ENCODE results near the gene SLC11A2. TPM values are rescaled to one million over a fixed set of nuclear protein-coding genes. Genes with fewer than 3 reads are reported as not detected.

The SLC11A2 gene
- total and polyA plus RNA-seq, 7 donors, result 15.7 to 55.3 (median 26.1) TPM

DNA sequence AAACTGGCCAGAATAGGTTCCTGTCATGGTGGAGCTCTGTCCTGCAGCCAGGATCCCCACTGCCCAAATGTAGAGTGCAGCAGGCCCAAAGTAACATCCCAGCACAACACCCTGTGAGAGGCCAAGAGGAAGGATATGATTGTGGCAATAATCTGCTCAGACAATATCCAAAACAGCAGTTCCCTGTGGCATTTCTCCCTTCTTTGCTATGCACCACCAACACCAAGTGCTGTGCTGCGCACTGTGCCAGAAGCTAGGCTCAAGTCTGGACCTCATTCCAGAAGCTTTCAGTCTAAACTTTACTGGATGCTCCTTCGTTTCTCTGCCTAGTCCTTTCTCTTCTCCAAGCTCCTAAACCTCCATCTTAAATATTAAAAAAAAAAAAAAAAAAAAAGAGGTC lies 33.4 kb downstream of the SLC11A2 start:
- Histone ChIP-seq H3K4me1 (no peaks in the 10 kb centered on the region), H3K27me3 (ENCODE audit: insufficient read depth in 3 of 3, low read length in 2 of 3) (no peaks in the 10 kb centered on the region), H3K27ac (no peak overlapping the region), H3K4me3 (no peak overlapping the region), H3K36me3 (ENCODE audit: insufficient read depth in 1 of 2, low read depth in 1 of 2) (peaks cover 6 to 100% of the 10 kb centered on the region in 2 donors), H3K9me3 (no peaks in the 10 kb centered on the region)
- TF ChIP-seq, protein P1, sequence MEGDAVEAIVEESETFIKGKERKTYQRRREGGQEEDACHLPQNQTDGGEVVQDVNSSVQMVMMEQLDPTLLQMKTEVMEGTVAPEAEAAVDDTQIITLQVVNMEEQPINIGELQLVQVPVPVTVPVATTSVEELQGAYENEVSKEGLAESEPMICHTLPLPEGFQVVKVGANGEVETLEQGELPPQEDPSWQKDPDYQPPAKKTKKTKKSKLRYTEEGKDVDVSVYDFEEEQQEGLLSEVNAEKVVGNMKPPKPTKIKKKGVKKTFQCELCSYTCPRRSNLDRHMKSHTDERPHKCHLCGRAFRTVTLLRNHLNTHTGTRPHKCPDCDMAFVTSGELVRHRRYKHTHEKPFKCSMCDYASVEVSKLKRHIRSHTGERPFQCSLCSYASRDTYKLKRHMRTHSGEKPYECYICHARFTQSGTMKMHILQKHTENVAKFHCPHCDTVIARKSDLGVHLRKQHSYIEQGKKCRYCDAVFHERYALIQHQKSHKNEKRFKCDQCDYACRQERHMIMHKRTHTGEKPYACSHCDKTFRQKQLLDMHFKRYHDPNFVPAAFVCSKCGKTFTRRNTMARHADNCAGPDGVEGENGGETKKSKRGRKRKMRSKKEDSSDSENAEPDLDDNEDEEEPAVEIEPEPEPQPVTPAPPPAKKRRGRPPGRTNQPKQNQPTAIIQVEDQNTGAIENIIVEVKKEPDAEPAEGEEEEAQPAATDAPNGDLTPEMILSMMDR (IDR thresholded peaks at IDR 0.05), result no peak
- intact Hi-C loops (cut with DNase I), result no loop called here
- WGBS, 3 donors, result 5 to 62% (median 27%) methylated on average over 2 of the region's 2 CpGs
- peak in 1 of 4 donors; percentile 34 for ATAC-seq
- no peak for DNase-seq

DNA sequence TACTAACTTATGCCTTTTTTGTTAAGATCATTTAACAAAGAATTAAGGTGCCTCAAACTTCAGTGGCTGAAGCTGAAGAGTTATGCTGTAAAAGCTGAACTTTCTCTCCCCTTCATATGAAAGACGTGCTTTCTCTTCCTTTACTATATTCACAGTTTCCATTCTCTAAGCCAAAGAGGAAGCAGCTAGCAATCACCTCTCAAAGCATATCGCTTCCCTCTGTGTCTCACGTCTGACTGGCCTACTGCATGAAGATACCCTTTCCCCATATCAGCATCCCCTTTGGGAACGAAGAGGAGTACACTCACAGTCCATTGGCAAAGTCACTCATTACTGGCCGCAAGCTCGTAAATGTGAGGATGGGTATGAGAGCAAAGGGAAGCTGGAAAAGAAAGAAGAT lies 34.9 kb downstream of the SLC11A2 start:
- Histone ChIP-seq H3K4me3 (no peak overlapping the region), H3K27ac (peak overlapping the region; percentile 20), H3K4me1 (peaks cover 5% of the 10 kb centered on the region), H3K27me3 (ENCODE audit: insufficient read depth in 3 of 3, low read length in 2 of 3) (no peaks in the 10 kb centered on the region), H3K9me3 (no peaks in the 10 kb centered on the region), H3K36me3 (ENCODE audit: insufficient read depth in 1 of 2, low read depth in 1 of 2) (peaks cover 6 to 92% of the 10 kb centered on the region in 2 donors)
- intact Hi-C loops (cut with DNase I), result no loop called here
- WGBS, 3 donors, result 67 to 83% (median 80%) methylated on average over 6 of the region's 6 CpGs
- no peak for ATAC-seq
- TF ChIP-seq, protein P1 (IDR thresholded peaks at IDR 0.05), result no peak
- DNase-seq, result no peak

DNA sequence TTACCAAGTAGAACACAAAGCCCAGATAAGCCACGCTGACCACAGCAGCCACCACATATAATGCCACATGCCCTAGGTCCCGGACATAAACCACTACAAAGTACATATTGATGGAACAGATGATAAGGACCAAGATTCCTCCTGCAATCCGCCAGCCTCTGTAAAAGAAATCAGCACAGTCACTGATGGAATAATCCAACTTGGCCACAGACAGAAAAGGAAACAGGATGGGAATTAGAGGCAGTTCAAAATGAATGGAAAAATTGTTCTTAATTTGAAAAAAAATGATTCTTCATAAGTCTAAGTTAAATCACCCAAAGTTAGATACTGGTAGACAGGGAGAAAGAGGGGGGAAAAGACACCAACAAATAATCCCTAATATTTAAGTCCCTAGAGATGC lies 35.4 kb downstream of the SLC11A2 start:
- 81 to 96% (median 83%) methylated on average over 3 of the region's 3 CpGs for WGBS, 3 donors
- no peak for ATAC-seq
- Histone ChIP-seq H3K36me3 (ENCODE audit: insufficient read depth in 1 of 2, low read depth in 1 of 2) (peaks cover 6 to 87% of the 10 kb centered on the region in 2 donors), H3K27me3 (ENCODE audit: insufficient read depth in 3 of 3, low read length in 2 of 3) (no peaks in the 10 kb centered on the region), H3K27ac (peak overlapping the region; percentile 20), H3K4me3 (no peak overlapping the region), H3K9me3 (no peaks in the 10 kb centered on the region), H3K4me1 (peaks cover 10% of the 10 kb centered on the region)
- TF ChIP-seq, protein P1 (IDR thresholded peaks at IDR 0.05), result no peak
- DNase-seq, result no peak
- intact Hi-C loops (cut with DNase I), result no loop called here

DNA sequence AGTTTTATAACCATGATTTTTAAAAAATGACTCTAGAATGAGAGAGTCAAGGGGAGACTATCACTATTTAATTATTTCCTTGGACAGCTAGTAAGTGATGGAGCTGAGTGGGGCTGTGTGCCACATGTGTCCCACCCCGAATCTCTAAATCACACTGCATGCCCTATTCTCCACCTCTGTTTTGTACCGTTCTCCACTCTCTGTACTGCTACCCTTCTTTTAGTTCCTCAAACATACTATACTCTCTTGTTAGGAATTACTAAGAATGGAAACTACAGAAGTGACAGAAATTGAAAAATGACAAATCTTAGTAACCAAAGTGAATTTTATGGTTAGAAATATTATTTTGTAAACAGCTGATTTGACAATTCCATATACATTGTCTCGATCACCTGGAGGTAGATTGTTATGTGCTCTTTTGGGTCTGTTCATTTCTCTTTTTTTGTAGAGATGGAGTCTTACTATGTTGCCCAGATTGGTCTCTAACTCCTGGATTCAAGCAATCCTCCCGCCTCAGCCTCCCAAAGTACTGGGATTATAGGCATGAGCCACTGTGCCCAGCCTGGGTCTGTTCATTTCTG lies 35.9 kb downstream of the SLC11A2 start:
- WGBS, 3 donors, result 86 to 91% (median 89%) methylated on average over 4 of the region's 4 CpGs
- Histone ChIP-seq H3K27ac (no peak overlapping the region), H3K27me3 (ENCODE audit: insufficient read depth in 3 of 3, low read length in 2 of 3) (no peaks in the 10 kb centered on the region), H3K4me1 (peaks cover 15% of the 10 kb centered on the region), H3K4me3 (no peak overlapping the region), H3K36me3 (ENCODE audit: insufficient read depth in 1 of 2, low read depth in 1 of 2) (peaks cover 6 to 82% of the 10 kb centered on the region in 2 donors), H3K9me3 (no peaks in the 10 kb centered on the region)
- DNase-seq, result no peak
- intact Hi-C loops (cut with DNase I), result no loop called here
- ATAC-seq, result no peak
- TF ChIP-seq, protein P1 (IDR thresholded peaks at IDR 0.05), result no peak

DNA sequence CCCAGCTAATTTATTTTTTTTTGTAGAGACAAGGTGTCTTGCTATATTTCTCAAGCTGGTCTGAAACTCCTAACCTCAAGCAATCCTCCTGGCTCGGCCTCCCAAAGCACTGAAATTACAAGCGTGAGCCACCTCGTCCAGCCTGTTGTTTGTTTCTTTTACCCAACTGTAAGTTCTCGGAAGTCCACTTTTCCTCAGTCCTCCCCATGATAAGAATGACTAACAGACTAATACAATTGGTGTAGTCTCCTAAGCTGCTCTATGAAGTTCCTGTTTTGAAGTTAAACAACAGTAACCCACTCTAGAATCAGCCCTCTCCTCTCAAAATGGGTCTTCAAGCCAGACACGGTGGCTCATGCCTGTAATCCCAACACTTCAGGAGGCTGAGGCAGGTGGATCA lies 37.3 kb downstream of the SLC11A2 start:
- no peak for DNase-seq
- intact Hi-C loops (cut with DNase I), result loop anchor here (5.0 to 10.0 kb wide), 3 partner anchors 162 to 224 kb away; partner anchors contain the start of gene ATF1 (in 1 of the 2)
- 93 to 96% (median 93%) methylated on average over 5 of the region's 5 CpGs for WGBS, 3 donors
- ATAC-seq, result no peak
- Histone ChIP-seq H3K4me3 (no peak overlapping the region), H3K27me3 (ENCODE audit: insufficient read depth in 3 of 3, low read length in 2 of 3) (no peaks in the 10 kb centered on the region), H3K36me3 (ENCODE audit: insufficient read depth in 1 of 2, low read depth in 1 of 2) (peaks cover 6 to 68% of the 10 kb centered on the region in 2 donors), H3K9me3 (no peaks in the 10 kb centered on the region), H3K27ac (no peak overlapping the region), H3K4me1 (peaks cover 25% of the 10 kb centered on the region)
- TF ChIP-seq, protein P1 (IDR thresholded peaks at IDR 0.05), result no peak
